HCT116 (cell line): ENCODE results near the gene PTPRA. TPM values are rescaled to one million over a fixed set of nuclear protein-coding genes. Genes with fewer than 3 reads are reported as not detected.
"Not testable (repeated sequence)": the region's sequence is repeated elsewhere in the genome, so short reads cannot be mapped to it uniquely, and the experiment has no call there.

Experiments used
- ATAC-seq: fragments of 200-7000 bp; cut with Tn5 transposase; 2 replicates; pipeline ENCODE4 v1.9.1; 2020; ENCODE audit warnings: mild to moderate bottlenecking, moderate library complexity
- BruUV-seq: library from RNA; stranded (reverse); fragments of 400-500 nt; replicated peaks from 2 replicates; lab custom pipeline; 2021; lab: Mats Ljungman, UMichigan
- CTCF ChIA-PET: fragments of 300-600 bp; sonication (Branson Sonifier 250); formaldehyde crosslinking; loops from one replicate; lab custom pipeline; 2021; ENCODE audit warnings: antibody characterized with exemption; lab: Charles Lee
- POLR2A ChIA-PET: fragments of 300-600, 350-600 bp; sonication (Branson Sonifier 250); formaldehyde crosslinking; loops from one replicate; lab custom pipeline; 2021; ENCODE audit warnings: antibody characterized with exemption; lab: Charles Lee
- RAD21 ChIA-PET, 2 experiments: fragments of 300-600 bp; sonication (Branson Sonifier 250); formaldehyde crosslinking; loops; one replicate each; lab custom pipeline; 2023; ENCODE audit warnings: low total read pairs in 2 of 2; ENCODE audit not compliant: uncharacterized antibody in 2 of 2, unreplicated experiment in 2 of 2, low non-redundant PET in 1 of 2; lab: Charles Lee
- DNase-seq: peaks from one replicate; pipeline ENCODE4 v3.0.0-alpha.2; 2010; ENCODE audit warnings: low read depth, low spot score
- H2AFZ ChIP-seq: fragments of 200-600 bp; shearing (Covaris generic), sonication (generic); 2 replicates; pipeline ENCODE4 v1.6.1; 2017; ENCODE audit warnings: low read depth, mixed run types, mixed read lengths, antibody characterized with exemption, low read length; ENCODE audit not compliant: poor library complexity, severe bottlenecking
- H3K27ac ChIP-seq: 2 replicates; pipeline ENCODE4 v1.5.1; 2012; ENCODE audit warnings: low read depth, low read length
- H3K27me3 ChIP-seq: fragments of 200-600 bp; sonication (generic); 2 replicates; pipeline ENCODE4 v1.6.1; 2016; ENCODE audit warnings: mixed run types, low read length, mixed read lengths; ENCODE audit not compliant: insufficient read depth
- H3K36me3 ChIP-seq, 2 experiments: fragments of 200-500 bp in 1 of 2; fragments of 200-600 bp in 1 of 2; sonication (Bioruptor generic) in 1 of 2; sonication (generic) in 1 of 2; 2 replicates each; pipeline versions ENCODE4 v1.5.1 to v1.6.1; 2014 to 2016; ENCODE audit warnings: low read length in 2 of 2, inconsistent platforms in 1 of 2, mixed read lengths in 1 of 2, mixed run types in 1 of 2; ENCODE audit not compliant: insufficient read depth in 2 of 2, control insufficient read depth in 1 of 2
- H3K4me1 ChIP-seq, 2 experiments: fragments of 200-600 bp in 1 of 2; sonication (generic) in 1 of 2; 2 replicates each; pipeline versions ENCODE4 v1.5.1 to v1.6.1; 2012 to 2017; ENCODE audit warnings: low read length in 2 of 2, inconsistent platforms in 1 of 2, mild to moderate bottlenecking in 1 of 2, mixed read lengths in 1 of 2, mixed run types in 1 of 2, moderate library complexity in 1 of 2; ENCODE audit not compliant: insufficient read depth in 2 of 2, control insufficient read depth in 1 of 2
- H3K4me2 ChIP-seq: fragments of 200-600 bp; sonication (generic); 2 replicates; pipeline ENCODE4 v1.6.1; 2017; ENCODE audit warnings: mixed run types, low read length, mixed read lengths
- H3K4me3 ChIP-seq, 2 experiments: fragments of 200-600 bp in 1 of 2; sonication (generic) in 1 of 2; replicated peaks in 1 of 2; 2 replicates each; pipeline ENCODE4 v1.5.1; 2011 to 2016; ENCODE audit warnings: low read length in 2 of 2, control low read depth in 1 of 2, low read depth in 1 of 2, mild to moderate bottlenecking in 1 of 2, mixed read lengths in 1 of 2, mixed run types in 1 of 2
- H3K79me2 ChIP-seq: fragments of 200-600 bp; sonication (generic); 2 replicates; pipeline ENCODE4 v1.6.1; 2017; ENCODE audit warnings: mild to moderate bottlenecking, mixed run types, low read length, moderate library complexity, mixed read lengths; ENCODE audit not compliant: insufficient read depth
- H3K9ac ChIP-seq: fragments of 200-600 bp; sonication (generic); 2 replicates; pipeline ENCODE4 v1.6.1; 2016; ENCODE audit warnings: low read length, mixed read lengths
- H3K9me2 ChIP-seq: fragments of 200-600 bp; sonication (generic), shearing (Covaris generic); 2 replicates; pipeline ENCODE4 v1.6.1; 2017; ENCODE audit warnings: mixed run types, mild to moderate bottlenecking, moderate library complexity; ENCODE audit not compliant: insufficient read depth
- H3K9me3 ChIP-seq, 2 experiments: fragments of 200-500 bp in 1 of 2; fragments of 200-600 bp in 1 of 2; sonication (Bioruptor generic) in 1 of 2; sonication (generic) in 1 of 2; 2 replicates each; pipeline ENCODE4 v1.6.1; 2014 to 2017; ENCODE audit warnings: low read length in 2 of 2, mixed read lengths in 2 of 2, inconsistent platforms in 1 of 2, low read depth in 1 of 2, mild to moderate bottlenecking in 1 of 2, mixed run types in 1 of 2, moderate library complexity in 1 of 2; ENCODE audit not compliant: control insufficient read depth in 1 of 2, insufficient read depth in 1 of 2
- H4K20me1 ChIP-seq: fragments of 200-600 bp; sonication (generic), shearing (Covaris generic); 2 replicates; pipeline ENCODE4 v1.6.1; 2017; ENCODE audit warnings: mixed run types, mild to moderate bottlenecking, moderate library complexity; ENCODE audit not compliant: insufficient read depth
- EGR1 ChIP-seq: IDR thresholded peaks from 2 replicates; pipeline ENCODE4 v1.6.1; 2012; ENCODE audit warnings: low read depth
- ELF1 ChIP-seq: IDR thresholded peaks from 2 replicates; pipeline ENCODE4 v1.6.1; 2012; ENCODE audit warnings: low read depth, borderline replicate concordance
- EZH2 ChIP-seq: fragments of 200-600 bp; sonication (generic); IDR thresholded peaks from 2 replicates; pipeline ENCODE4 v1.6.1; 2017; ENCODE audit warnings: antibody characterized with exemption, mixed run types
- FOSL1 ChIP-seq: IDR thresholded peaks from 2 replicates; pipeline ENCODE4 v1.6.1; 2012; ENCODE audit warnings: low read depth
- JUND ChIP-seq: IDR thresholded peaks from 2 replicates; pipeline ENCODE4 v1.6.1; 2012
- POLR2AphosphoS5 ChIP-seq: IDR thresholded peaks from 2 replicates; pipeline ENCODE4 v1.6.1; 2011; ENCODE audit warnings: mild to moderate bottlenecking, low read depth, low read length, moderate library complexity
- RAD21 ChIP-seq: IDR thresholded peaks from 2 replicates; pipeline ENCODE4 v1.6.1; 2012; ENCODE audit warnings: low read depth, mild to moderate bottlenecking
- SIN3A ChIP-seq: IDR thresholded peaks from 2 replicates; pipeline ENCODE4 v1.6.1; 2012; ENCODE audit warnings: low read depth
- SP1 ChIP-seq: IDR thresholded peaks from 2 replicates; pipeline ENCODE4 v1.6.1; 2012; ENCODE audit warnings: low read depth
- ZFX ChIP-seq: fragments of 450-650 bp; IDR thresholded peaks from 2 replicates; pipeline ENCODE4 v1.6.1; 2017
- intact Hi-C: fragments of 100-400 bp; cut with micrococcal nuclease; formaldehyde crosslinking; loops from 2 replicates; pipeline ENCODE4 v1.10.0; 2022
- total RNA-seq: library from RNA; stranded (reverse); gene quantifications from one replicate; pipeline ENCODE4 v1.2.1, GENCODE V29; 2021; ENCODE audit not compliant: unreplicated experiment
- TF ChIP-seq, protein P1 (sequence below), 3 experiments: fragments of 200-600 bp in 1 of 3; sonication (generic) in 1 of 3; IDR thresholded peaks in 2 of 3; conservative IDR thresholded peaks in 1 of 3; 2 replicates each; pipeline ENCODE4 v1.5.1; 2012 to 2017; ENCODE audit warnings: low read depth in 2 of 3, low read length in 2 of 3, antibody characterized with exemption in 1 of 3, borderline replicate concordance in 1 of 3, control low read depth in 1 of 3, mild to moderate bottlenecking in 1 of 3, mixed read lengths in 1 of 3, mixed run types in 1 of 3, moderate library complexity in 1 of 3; ENCODE audit not compliant: insufficient read depth in 1 of 3

The PTPRA gene
- total RNA-seq, 1 experiment from 2014 or later = 44.6 TPM

DNA sequence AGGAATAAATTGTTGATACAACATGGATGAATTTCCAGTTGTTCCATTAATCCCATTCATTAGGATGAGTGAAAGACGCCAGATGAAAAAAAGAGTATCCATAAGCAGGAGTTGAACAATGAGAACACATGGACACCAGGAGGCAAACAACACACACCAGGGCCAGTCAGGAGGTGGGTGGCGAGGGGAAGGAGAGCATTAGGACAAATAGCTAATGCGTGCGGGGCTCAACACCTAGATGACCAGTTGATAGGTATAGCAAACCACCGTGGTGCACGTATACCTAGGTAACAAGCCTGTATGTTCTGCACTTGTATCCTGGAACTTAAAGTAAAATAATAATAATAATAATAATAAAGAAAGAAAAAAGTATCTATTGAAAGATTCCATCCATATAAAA is 43.9 kb upstream of the PTPRA start:
- Histone ChIP-seq H3K27ac (no peak overlapping the region), H3K9me2 (no peaks in the 10 kb centered on the region), H3K79me2 (no peaks in the 10 kb centered on the region), H3K27me3 (peaks cover 13% of the 10 kb centered on the region; the same call in 1 of the 2 replicates), H3K4me3 (no peak overlapping the region), H4K20me1 (no peaks in the 10 kb centered on the region), H3K9ac (no peak overlapping the region), H3K9me3 (no peaks in the 10 kb centered on the region), H3K36me3 (no peaks in the 10 kb centered on the region), H2AFZ (no peak overlapping the region), H3K4me1 (peaks cover 6 to 10% of the 10 kb centered on the region in 2 experiments), H3K4me2 (no peak overlapping the region)
- no peak for TF ChIP-seq POLR2AphosphoS5
- no peak for TF ChIP-seq EZH2
- TF ChIP-seq RAD21 = no peak
- no peak for TF ChIP-seq SIN3A
- TF ChIP-seq EGR1 = no peak
- TF ChIP-seq FOSL1 = no peak
- TF ChIP-seq ZFX = no peak
- TF ChIP-seq ELF1 = no peak
- no peak for TF ChIP-seq SP1
- TF ChIP-seq, protein P1, sequence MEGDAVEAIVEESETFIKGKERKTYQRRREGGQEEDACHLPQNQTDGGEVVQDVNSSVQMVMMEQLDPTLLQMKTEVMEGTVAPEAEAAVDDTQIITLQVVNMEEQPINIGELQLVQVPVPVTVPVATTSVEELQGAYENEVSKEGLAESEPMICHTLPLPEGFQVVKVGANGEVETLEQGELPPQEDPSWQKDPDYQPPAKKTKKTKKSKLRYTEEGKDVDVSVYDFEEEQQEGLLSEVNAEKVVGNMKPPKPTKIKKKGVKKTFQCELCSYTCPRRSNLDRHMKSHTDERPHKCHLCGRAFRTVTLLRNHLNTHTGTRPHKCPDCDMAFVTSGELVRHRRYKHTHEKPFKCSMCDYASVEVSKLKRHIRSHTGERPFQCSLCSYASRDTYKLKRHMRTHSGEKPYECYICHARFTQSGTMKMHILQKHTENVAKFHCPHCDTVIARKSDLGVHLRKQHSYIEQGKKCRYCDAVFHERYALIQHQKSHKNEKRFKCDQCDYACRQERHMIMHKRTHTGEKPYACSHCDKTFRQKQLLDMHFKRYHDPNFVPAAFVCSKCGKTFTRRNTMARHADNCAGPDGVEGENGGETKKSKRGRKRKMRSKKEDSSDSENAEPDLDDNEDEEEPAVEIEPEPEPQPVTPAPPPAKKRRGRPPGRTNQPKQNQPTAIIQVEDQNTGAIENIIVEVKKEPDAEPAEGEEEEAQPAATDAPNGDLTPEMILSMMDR (IDR thresholded peaks at IDR 0.05 in 2 of 3, conservative IDR thresholded peaks at IDR 0.05 in 1 of 3; ENCODE audit: borderline replicate concordance in 1 of 3, insufficient read depth in 1 of 3, low read depth in 2 of 3, low read length in 2 of 3) = no peak
- no peak for TF ChIP-seq JUND
- ChIA-PET RAD21 (no interaction called here), CTCF (no interaction called here), POLR2A (no interaction called here)
- no TSS peak for BruUV-seq
- intact Hi-C loops = no loop called here
- no peak for DNase-seq
- no peak for ATAC-seq

DNA sequence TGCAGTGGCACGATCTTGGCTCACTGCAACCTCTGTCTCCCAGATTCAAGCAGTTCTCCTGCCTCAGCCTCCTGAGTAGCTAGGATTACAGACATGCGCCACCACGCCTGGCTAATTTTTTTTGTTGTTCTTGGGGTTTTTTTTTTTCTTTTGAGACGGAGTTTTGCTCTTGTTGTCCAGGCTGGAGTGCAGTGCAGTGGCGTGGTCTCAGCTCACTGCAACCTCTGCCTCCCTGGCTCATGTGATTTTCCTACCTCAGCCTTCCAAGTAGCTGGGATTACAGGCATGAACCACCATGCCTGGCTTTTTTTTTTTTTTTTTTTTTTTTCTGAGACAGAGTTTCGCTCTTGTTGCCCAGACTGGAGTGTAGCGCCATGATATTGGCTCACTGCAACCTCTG is 42.1 kb upstream of the PTPRA start:
- intact Hi-C loops, POLR2A ChIA-PET, DNase-seq, H3K79me2 ChIP-seq, ATAC-seq, H3K36me3 ChIP-seq, H3K9ac ChIP-seq, H3K4me2 ChIP-seq, CTCF ChIA-PET, BruUV-seq, H3K9me2 ChIP-seq, H3K9me3 ChIP-seq, H4K20me1 ChIP-seq, H2AFZ ChIP-seq, H3K4me3 ChIP-seq, H3K27ac ChIP-seq, RAD21 ChIA-PET: not testable (repeated sequence)
- Histone ChIP-seq H3K27me3 (peaks cover 13% of the 10 kb centered on the region; the same call in 1 of the 2 replicates), H3K4me1 (peaks cover 6 to 10% of the 10 kb centered on the region in 2 experiments)
